Fibroblast of skin of left quadriceps (primary cell): ENCODE measurements around the gene SHROOM3.

Experiments used
- DNase-seq, 2 experiments: peaks; one replicate each; pipeline ENCODE4 v3.0.0-alpha.2; 2013; ENCODE audit warnings: low read depth in 2 of 2

Gene SHROOM3

DNA sequence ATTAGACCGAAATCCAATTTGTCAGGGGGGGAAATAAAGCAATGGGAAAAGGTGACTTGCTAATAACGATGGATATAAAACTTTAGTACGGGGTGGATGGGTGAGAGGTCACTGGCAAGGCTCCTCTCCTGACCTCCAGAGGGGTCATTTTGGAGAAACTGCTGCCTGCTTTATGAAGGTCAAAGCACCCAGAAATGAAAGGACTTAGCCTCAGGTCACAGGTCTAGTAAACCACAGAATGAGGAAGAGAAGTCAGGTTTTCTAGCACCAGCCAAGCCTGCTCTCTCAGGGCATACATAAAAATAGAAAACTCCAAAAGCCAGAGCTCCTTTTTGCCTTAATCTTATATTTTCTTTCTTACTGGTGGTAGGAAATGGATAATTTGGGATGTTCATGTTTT lies 134.2 kb downstream of the SHROOM3 start:
- DNase-seq, result no peak

DNA sequence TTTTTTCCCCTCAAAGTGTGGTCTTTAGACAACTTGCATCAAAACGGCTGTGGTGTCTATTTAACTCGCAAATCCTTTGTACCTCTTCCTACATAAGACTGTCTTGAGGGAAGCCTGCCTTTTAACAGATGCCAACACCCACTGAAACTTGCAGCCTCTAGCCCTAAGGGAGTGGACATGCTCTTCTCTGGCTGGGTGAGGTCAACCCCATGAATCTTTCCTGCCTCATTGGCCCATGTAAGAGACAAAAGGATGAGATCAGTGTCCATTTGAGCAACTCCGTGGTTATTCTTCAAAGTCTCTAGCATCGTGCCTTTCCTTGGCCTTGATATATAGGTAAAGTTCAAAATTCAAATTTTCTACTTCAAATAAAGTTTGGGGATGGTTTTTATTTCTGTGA lies 134.7 kb downstream of the SHROOM3 start:
- DNase-seq, result no peak

DNA sequence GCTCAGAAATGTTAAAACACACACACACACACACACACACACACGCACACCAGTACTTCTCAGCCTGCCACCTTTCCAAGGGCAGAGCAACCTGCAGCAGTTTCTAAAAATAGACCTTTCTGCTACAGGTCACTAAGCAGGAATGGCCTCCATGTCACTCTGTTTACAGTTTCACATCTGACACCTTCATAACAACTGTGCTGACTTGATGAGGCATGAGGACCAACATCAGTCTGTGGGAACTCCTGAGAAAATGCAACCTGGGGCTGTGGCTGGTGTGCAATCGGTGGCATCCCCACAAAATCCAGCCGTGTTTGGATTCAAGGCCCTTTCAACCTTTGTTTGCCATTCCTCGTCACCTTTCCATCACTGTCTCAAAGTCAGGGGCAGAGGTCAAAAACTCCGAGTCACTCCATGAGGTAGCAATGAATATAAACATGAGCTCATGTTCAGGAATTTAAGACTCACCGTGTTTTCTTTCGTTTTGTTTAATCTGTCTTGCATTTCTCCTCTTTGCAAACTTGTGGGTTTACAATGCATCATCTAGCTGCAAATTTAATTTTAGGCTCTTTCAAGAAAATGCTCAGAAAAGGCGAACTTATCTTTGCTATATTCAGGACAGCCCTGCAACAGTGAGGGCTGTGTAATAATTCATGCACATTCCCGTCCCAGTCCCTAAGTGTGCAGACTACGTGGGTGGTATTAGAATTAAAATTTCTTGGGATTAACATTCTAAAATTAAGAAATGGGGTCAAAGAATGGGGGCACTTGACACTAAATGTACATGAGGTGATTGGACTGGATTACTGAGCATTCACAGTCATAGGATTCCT lies 135.3 kb downstream of the SHROOM3 start:
- no peak for DNase-seq

DNA sequence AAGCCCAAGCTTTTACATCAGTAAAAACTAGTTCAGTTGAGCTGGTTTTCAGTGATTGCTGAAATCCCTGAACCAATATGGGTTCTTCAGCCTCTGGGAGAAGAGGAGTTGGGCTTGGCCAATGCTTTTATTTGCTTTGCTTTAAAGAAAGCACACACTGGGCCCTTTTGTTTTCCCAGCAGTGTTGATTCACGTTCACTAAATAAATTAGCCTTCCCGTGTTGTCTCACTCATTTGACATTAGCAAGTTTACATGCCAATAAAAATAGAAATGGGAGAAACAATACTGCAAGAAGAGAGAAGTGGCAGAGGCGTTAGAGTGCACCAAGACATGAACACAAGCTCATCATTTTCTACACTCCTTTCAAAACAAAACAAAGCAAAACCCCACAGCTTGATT lies 136.2 kb downstream of the SHROOM3 start:
- DNase-seq, result no peak

GRCh38 chr4:76572224-76572623 lies 137.2 kb downstream of the SHROOM3 start:
- no peak for DNase-seq

DNA sequence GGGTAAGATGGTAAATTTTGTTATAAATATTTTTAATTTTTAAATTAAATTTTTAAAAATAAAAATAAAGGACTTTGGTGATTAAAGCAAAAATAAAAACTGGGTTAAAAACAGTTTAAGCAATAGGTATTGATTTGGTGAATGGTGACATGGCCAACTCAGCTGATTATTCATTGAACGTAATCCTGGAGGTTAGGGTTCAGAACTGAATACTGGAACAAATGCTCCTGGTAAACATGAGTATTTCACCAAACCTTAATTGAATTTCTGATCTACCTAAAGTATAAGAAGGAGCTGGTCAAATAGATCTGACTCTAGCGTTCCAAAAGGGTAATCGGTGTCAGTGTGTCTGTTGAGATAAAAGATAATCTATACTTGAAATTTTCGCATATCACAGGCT lies 141.8 kb downstream of the SHROOM3 start:
- DNase-seq, result no peak

DNA sequence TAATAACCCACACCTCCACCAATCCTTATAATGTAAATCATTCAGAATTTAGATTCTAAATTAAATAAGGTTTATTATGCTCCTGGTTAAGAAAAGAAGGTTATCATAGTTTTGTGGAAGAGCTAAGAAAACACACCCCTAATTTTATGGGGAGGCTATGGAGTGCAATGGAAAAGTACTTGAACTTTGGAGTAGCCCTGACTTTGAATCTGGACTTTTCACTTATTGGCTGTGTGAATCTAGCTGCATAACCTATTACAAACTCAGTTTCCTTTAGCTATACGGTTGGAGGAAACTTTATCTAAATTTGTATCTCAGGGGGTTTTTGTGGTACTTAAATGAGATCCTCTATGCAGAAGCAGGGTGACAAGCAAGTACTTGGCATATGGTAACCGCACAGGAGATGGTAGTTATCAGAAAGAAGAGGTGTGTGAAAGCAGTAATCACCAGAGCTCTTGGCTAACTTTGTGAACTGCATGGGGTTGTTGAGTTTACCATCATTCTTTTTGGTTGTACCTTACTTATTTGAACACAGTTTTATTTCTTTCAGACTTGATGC lies 143.1 kb downstream of the SHROOM3 start:
- DNase-seq, result no peak

- DNase-seq, result no peak
Measured at GRCh38 chr4:76579596-76580375, 144.8 kb downstream of the SHROOM3 start.

GRCh38 chr4:76581077-76581962 lies 146.3 kb downstream of the SHROOM3 start:
- DNase-seq, result peak; percentile 80 to 81

GRCh38 chr4:76582074-76582816 lies 147.2 kb downstream of the SHROOM3 start:
- peak in 1 of 2 experiments; percentile 73 for DNase-seq

DNA sequence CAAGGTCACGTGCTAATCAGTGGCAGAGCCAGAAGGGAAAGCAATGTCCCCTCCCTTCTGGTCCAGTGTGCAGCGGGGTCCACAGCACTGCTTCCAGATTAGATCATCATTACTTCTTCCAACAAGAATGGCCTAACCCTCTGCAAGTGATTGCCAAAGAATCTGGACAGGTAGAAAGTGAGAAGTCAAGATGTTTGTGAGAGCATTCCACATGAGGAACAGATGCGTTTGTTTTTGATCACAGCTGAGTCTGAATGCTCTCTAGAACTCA lies 147.7 kb downstream of the SHROOM3 start:
- no peak for DNase-seq

DNA sequence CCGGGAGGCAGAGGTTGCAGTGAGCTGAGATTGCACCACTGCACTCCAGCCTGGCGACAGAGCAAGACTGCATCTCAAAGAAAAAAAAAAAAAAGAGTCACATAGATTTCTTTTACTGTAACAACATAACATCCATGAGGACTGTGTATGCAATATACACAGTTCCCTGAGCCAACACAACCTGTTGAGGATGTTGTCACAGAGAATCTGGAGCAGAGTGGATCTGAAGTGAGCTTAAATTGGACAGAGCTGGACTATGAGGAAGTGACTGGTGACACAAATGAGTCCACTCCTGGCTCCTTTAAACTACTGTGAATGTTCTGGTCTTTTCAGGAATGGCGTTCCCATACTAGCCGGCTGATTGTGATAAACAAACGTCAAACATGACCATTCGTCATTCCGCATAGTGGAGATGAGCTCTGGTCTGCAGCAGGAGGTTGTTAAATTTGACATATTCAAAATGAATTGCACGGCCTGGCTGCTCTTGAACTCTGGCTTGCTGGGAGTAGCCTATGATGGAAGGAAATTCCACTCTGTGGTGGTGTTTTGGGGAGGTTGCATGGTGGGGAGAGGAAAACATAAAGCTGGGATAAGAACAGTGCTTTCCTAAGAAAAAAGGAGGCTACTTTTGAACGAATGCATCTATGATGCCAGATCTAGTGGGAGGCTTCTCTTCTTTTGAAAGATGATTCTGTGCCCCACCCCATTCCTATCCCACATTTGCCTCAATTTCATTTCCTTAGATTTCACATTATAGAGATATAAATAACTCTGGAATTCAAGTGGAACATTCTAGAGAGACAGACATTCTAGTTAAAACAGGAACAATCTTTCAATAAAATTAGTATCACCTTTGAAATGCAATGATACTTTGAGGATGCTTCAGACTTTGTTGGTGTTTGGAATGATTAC lies 149.5 kb downstream of the SHROOM3 start:
- peak in 1 of 2 experiments; percentile 54 for DNase-seq

DNA sequence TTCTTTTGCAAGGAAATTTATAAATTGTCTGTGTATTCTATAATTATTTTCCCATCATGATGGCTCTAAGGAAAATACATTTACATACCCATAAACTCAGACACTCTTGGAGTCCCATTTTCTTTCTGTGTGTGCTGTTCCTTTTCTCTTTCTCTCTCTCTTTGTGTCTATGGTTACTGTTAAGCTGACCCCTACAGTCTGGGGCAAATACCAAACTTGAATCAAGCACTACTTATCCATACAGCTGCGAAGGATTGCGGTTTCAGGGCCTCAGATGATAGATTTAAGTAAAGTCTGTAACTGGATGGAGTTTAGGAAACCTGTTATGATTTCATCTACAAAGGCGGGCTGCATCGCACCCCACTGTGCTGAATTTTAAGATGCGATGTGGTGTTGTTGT lies 150.2 kb downstream of the SHROOM3 start:
- peak in 1 of 2 experiments; percentile 62 for DNase-seq

- no peak for DNase-seq
Measured at GRCh38 chr4:76585897-76586360, 150.9 kb downstream of the SHROOM3 start.

GRCh38 chr4:76588274-76588673 lies 153.2 kb downstream of the SHROOM3 start:
- DNase-seq, result no peak

DNA sequence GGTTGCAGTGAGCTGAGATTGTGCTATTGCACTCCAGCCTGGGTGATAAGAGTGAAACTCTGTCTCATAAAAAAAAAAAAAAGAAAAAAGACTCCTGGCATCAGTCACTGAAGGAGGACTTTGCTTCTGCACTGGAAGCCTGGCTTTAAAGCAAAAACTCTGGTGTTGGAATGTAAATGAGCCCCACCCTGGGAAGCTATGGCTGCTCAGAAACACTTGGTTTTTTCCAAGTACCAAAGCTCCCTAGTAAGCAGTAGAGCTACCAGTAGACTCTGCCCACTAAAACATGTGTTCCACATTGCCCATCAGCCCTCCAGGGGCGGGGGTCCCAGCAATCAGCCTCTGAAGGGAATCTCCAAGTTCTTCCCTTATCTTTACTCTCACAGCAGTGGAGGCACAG lies 154.4 kb downstream of the SHROOM3 start:
- peak in 1 of 2 experiments; percentile 63 for DNase-seq

DNA sequence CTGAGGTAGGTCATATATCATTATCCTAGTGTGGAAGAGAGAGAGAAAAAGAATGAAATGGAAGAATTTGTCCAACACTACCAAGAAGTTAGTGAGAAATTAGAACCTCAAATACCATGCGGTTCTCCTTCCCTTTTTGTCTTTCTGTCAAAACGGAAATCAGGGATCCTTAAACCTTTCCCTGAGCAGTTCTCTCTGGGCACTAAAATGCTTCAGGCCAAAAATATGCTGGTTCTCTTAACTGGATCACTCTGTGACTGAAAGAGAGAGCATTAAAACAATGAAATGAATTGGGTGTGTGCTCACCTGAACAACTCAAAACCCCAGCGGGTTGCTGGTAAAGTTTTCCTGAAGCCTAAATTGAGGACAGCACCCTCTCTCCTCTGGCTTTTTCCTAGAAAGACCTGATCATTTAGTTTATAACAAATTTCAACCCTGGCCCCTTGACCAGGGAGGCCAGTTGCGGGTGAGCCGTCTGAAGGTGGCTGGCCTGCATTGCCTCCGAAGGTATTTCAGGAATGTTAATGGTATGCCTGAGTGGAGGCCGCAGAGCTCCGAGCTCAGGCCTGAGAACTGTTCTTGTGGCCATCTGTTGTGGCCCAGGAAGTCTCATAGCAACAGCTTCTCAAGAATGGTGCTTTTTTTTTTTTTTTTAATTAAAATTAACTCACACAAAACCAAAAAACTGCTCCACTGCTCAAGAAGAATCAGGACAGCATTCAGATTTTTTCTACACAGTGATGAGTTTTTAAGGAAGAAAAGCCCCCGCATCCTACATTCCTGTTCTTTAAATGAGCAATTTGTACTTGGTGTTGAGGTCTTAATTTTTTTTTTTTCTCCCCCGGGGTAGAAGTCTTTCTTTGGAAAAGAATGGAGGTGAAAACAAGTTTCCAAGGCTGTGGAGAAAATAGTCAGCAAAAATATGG lies 155.1 kb downstream of the SHROOM3 start:
- peak in 1 of 2 experiments; percentile 76 for DNase-seq

DNA sequence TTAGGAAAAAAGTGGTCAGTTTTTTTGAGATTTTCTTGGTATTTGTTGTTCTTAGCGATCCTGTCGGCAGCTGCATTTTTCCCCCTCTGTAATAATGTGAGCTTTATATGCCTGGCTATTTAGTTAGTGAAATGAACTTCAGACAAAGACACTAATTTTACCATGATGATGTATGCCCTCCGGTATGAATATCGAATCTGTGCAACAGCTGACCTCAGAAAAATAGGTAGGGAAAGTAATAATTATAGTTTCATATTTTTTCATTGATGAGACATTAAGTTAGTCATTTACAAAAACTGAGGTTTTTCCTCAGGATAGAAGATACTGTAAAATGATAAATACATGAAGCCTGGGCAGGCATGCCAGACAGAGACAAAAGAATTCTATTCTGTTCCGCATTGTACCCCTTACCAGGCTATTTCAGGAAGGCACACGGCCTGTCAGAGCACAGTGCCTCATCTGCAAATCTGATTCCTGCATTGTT lies 155.8 kb downstream of the SHROOM3 start:
- DNase-seq, result peak in 1 of 2 experiments; percentile 64

DNA sequence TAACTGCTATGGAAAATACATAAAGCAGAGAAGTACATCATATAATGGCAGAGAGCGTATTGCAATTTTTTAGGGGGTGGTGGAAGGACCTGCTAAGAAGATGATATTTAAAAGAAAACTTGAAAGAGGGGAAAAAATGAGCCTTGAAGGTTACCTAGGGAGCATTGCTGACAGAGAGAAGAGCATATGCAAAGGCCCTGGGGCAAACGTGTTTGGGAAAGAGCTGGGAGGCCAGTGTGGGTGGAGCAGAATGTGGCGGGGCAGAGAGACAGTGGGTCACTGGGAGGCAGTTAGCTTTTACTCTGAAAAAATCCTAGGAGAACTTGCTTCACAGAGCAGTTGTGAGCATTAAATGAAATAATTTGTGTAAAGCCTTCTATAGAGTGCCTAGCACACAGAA lies 157.0 kb downstream of the SHROOM3 start:
- DNase-seq, result no peak
